GM10248 (cell line): ENCODE data around the gene AUH.

Source experiments
- CTCF ChIA-PET: fragments of 300-600 bp; sonication (Branson Sonifier 250); formaldehyde crosslinking; extraction: SDS; loops from one replicate; lab custom pipeline; 2021; ENCODE audit warnings: antibody characterized with exemption; lab: Yijun Ruan, JAX
- POLR2A ChIA-PET: fragments of 350-650 bp; sonication (Branson Sonifier 250); formaldehyde crosslinking; extraction: SDS; loops from one replicate; lab custom pipeline; 2020; ENCODE audit warnings: antibody characterized with exemption; lab: Yijun Ruan, JAX
- DNase-seq: peaks from one replicate; pipeline ENCODE4 v3.0.0; 2012; ENCODE audit errors: extremely low spot score
- TF ChIP-seq, protein P1 (sequence below): IDR thresholded peaks from 2 replicates; pipeline ENCODE4 v1.5.1; 2012; ENCODE audit warnings: mild to moderate bottlenecking, low read depth; ENCODE audit errors: extremely low read depth, missing control alignments, control extremely low read depth

Gene AUH

DNA sequence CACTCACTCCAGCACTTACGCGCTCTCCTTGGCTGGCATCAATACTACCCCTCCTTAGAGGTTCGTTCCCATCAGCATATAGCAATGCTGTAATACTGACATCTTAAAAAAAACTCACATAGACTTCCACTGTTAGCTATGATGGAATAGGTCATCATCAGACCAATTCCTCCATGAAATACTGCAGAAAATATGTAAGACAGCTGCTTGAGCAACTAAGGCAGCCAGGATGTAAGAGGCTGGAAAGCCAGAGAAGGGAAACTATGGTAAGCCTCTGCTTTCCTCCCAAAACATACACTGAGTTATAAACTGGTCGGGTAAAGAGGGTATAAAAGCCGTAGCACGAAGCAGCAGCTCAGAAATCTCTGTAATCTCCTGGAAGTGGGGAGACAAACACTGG is 33.5 kb downstream of the AUH start:
- ChIA-PET POLR2A (no interaction called here), CTCF (interaction anchor here (1.0 to 1.3 kb wide), 5 partner anchors 9 to 71 kb away, joined by 3 to 5 read pairs (median 4); no protein-coding TSS in a partner anchor)
- no peak for DNase-seq
- TF ChIP-seq, protein P1, sequence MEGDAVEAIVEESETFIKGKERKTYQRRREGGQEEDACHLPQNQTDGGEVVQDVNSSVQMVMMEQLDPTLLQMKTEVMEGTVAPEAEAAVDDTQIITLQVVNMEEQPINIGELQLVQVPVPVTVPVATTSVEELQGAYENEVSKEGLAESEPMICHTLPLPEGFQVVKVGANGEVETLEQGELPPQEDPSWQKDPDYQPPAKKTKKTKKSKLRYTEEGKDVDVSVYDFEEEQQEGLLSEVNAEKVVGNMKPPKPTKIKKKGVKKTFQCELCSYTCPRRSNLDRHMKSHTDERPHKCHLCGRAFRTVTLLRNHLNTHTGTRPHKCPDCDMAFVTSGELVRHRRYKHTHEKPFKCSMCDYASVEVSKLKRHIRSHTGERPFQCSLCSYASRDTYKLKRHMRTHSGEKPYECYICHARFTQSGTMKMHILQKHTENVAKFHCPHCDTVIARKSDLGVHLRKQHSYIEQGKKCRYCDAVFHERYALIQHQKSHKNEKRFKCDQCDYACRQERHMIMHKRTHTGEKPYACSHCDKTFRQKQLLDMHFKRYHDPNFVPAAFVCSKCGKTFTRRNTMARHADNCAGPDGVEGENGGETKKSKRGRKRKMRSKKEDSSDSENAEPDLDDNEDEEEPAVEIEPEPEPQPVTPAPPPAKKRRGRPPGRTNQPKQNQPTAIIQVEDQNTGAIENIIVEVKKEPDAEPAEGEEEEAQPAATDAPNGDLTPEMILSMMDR: no peak

DNA sequence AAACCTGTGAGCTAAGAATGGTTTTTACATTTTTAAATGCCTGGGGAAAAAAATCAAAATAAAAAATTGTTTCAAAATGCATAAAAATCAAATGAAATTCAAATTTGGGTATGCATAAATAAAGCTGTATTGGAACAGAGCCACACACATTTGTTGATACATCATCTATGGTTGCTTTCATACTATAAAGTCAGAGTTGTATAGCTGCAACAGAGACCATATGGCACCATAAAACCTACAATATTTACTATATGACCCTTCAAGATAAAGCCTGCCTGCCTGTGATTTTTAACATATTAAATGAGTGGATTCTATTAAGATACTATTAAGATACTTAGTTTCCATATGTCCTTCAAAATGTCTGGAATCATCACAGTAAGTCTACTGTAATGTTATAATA is 40.0 kb downstream of the AUH start:
- ChIA-PET POLR2A (no interaction called here), CTCF (no interaction called here)
- TF ChIP-seq, protein P1: no peak
- DNase-seq: no peak

DNA sequence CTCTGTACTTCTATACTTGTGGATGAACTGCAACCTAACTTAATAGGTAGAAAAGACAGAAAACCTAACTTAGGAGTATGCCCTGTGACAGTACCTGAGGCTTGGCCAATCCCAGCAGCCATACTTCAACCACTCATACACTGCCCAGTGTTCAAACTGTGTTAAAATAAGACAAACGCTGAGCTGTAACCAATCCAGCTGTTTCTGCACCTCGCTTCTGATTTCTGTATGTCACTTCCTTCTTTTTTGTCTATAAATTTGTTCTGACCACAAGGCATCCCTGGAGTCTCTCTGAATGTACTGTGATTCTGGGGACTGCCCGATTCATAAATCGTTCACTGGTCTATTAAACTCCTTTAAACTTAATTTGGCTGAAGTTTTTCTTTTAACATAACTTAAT is 41.4 kb downstream of the AUH start:
- TF ChIP-seq, protein P1: no peak
- no peak for DNase-seq
- POLR2A ChIA-PET: no interaction called here
- CTCF ChIA-PET: interaction anchor here (1.7 kb wide), 1 partner anchor 87 kb away, joined by 3 read pairs; no protein-coding TSS in a partner anchor

DNA sequence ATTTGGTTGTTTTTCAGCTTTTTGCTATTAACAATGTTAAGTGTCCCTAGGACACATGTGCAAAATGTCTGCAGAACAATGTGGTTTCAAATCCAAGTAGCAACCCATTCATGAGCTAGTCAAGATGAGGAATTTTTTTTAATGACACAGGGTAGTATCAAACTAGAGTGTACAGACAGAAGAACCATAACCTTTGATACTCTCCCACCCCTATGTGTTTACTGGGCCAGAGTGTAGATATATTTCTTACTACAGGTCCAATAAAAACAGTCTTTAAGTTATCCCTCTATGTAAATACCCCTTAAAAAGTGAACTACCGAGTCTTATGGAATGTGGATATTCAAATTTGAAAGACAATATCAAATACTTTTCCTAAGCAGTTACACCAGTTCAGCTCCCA is 45.6 kb downstream of the AUH start:
- no peak for DNase-seq
- TF ChIP-seq, protein P1: no peak
- ChIA-PET CTCF (interaction anchor here (0.9 to 1.0 kb wide), 2 partner anchors 13 to 62 kb away, joined by 3 read pairs; no protein-coding TSS in a partner anchor), POLR2A (no interaction called here)

DNA sequence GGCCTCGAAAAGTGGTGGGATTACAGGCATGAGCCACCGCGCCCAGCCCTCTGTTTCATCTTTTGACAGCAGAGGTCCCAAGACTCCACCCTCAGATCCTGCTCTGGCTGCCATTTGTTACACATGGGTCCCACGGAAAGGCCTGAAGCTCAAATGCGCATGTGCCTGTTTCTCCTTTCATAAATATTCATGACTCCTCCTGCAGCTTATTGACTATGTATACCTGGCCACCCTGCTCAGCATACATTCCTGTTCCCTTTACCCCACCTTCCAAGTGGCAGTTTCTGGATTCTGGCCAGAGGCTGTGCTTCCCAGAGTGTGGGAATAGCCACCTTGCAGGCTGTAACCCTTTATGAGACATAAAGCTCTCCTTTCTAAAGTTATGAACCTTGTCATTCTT is 46.5 kb downstream of the AUH start:
- ChIA-PET POLR2A (no interaction called here), CTCF (interaction anchor here (0.6 to 0.9 kb wide), 2 partner anchors 19 to 63 kb away, joined by 3 read pairs; no protein-coding TSS in a partner anchor)
- TF ChIP-seq, protein P1: no peak
- DNase-seq: no peak

DNA sequence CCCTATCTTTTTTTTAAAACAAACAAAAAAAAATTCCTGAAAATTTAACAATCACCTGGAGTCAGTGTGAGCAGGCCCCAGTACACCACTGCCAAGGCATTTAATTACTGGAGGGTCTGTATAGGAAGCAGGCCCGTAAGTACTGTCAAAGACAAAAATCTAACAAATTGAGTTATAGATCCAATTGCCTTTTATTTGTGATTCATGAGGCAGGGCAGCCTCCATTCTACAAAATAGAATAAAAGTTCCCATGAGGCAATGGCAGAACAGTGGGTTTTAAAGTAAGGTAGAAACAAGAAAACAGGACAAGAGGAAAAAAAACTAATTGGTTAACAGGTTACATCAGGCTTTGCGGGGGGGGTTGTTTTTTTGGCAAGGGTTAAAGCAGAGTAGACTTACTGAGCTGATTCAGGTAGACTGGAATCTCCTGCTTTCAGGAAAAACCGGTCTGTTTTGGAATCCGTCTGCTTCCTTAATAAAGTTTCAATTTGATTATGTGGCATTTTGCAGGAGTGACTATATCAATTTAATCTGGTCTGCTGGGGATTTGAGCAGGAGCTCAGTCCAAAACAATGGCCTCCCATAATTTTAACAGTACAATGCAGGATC is 48.9 kb downstream of the AUH start:
- DNase-seq: no peak
- ChIA-PET POLR2A (no interaction called here), CTCF (interaction anchor here (1.1 kb wide), 1 partner anchor 13 kb away, joined by 3 read pairs; no protein-coding TSS in a partner anchor)

More for the DNA sequence above, 48.9 kb downstream of the AUH start:
- TF ChIP-seq, protein P1: no peak
